Mesendoderm (in vitro differentiated cells): ENCODE measurements around the gene OCEL1.

Experiments used
- DNase-seq: peaks from one replicate; pipeline ENCODE4 v3.0.0; 2013
- H2AK5ac ChIP-seq: 2 replicates; pipeline ENCODE4 v1.6.1; 2013; ENCODE audit warnings: low read length, inconsistent platforms
- H2BK120ac ChIP-seq: 2 replicates; pipeline ENCODE4 v1.6.1; 2013; ENCODE audit warnings: low read depth, mild to moderate bottlenecking, low read length, moderate library complexity, mixed read lengths
- H2BK15ac ChIP-seq: replicated peaks from 2 replicates; pipeline ENCODE4 v1.6.1; 2013; ENCODE audit warnings: low read depth, mild to moderate bottlenecking, moderate library complexity
- H2BK5ac ChIP-seq: 2 replicates; pipeline ENCODE4 v1.6.1; 2013; ENCODE audit warnings: low read length, inconsistent platforms
- H3K18ac ChIP-seq: 2 replicates; pipeline ENCODE4 v1.6.1; 2013; ENCODE audit warnings: mild to moderate bottlenecking, low read length, mixed read lengths
- H3K23ac ChIP-seq: one replicate; pipeline ENCODE4 v1.6.1; 2013; ENCODE audit warnings: low read length
- H3K27ac ChIP-seq: 2 replicates; pipeline ENCODE4 v1.5.1; 2013; ENCODE audit warnings: low read depth, mild to moderate bottlenecking, inconsistent platforms, low read length, moderate library complexity
- H3K27me3 ChIP-seq: 2 replicates; pipeline ENCODE4 v1.6.1; 2013; ENCODE audit warnings: low read length, control low read depth, mild to moderate bottlenecking, inconsistent platforms; ENCODE audit not compliant: insufficient read depth, poor library complexity
- H3K36me3 ChIP-seq: 2 replicates; pipeline ENCODE4 v1.6.1; 2013; ENCODE audit warnings: low read length, inconsistent platforms; ENCODE audit not compliant: control insufficient read depth, insufficient read depth
- H3K4ac ChIP-seq: one replicate; pipeline ENCODE4 v1.6.1; 2013; ENCODE audit warnings: low read depth, mild to moderate bottlenecking, low read length, moderate library complexity
- H3K4me1 ChIP-seq: 2 replicates; pipeline ENCODE4 v1.6.1; 2013; ENCODE audit warnings: low read depth, low read length, inconsistent platforms; ENCODE audit not compliant: control insufficient read depth
- H3K4me2 ChIP-seq: 2 replicates; pipeline ENCODE4 v1.6.1; 2013; ENCODE audit warnings: low read length
- H3K4me3 ChIP-seq: 2 replicates; pipeline ENCODE4 v1.5.1; 2013; ENCODE audit warnings: mild to moderate bottlenecking, low read length
- H3K56ac ChIP-seq: one replicate; pipeline ENCODE4 v1.6.1; 2013; ENCODE audit warnings: low read length
- H3K79me1 ChIP-seq: 2 replicates; pipeline ENCODE4 v1.6.1; 2013; ENCODE audit warnings: low read length, inconsistent platforms
- H3K79me2 ChIP-seq: 2 replicates; pipeline ENCODE4 v1.6.1; 2013; ENCODE audit warnings: mild to moderate bottlenecking, low read length; ENCODE audit not compliant: control insufficient read depth, insufficient read depth
- H3K9ac ChIP-seq: 2 replicates; pipeline ENCODE4 v1.6.1; 2013; ENCODE audit warnings: low read length, inconsistent platforms
- H4K5ac ChIP-seq: one replicate; pipeline ENCODE4 v1.6.1; 2013; ENCODE audit warnings: low read length
- H4K8ac ChIP-seq: one replicate; pipeline ENCODE4 v1.6.1; 2013; ENCODE audit warnings: low read depth, mild to moderate bottlenecking, control low read depth, low read length, moderate library complexity
- WGBS: extraction: QIAGEN DNeasy Blood & Tissue Kit; methylation state at CpG from one replicate; pipeline ENCODE4 v1.1.7; 2013; ENCODE audit warnings: low lambda C conversion rate, missing lambda C conversion rate; ENCODE audit not compliant: insufficient coverage; ENCODE audit errors: extremely low coverage; 5-methylcytosine and 5-hydroxymethylcytosine counted together

OCEL1 gene

DNA sequence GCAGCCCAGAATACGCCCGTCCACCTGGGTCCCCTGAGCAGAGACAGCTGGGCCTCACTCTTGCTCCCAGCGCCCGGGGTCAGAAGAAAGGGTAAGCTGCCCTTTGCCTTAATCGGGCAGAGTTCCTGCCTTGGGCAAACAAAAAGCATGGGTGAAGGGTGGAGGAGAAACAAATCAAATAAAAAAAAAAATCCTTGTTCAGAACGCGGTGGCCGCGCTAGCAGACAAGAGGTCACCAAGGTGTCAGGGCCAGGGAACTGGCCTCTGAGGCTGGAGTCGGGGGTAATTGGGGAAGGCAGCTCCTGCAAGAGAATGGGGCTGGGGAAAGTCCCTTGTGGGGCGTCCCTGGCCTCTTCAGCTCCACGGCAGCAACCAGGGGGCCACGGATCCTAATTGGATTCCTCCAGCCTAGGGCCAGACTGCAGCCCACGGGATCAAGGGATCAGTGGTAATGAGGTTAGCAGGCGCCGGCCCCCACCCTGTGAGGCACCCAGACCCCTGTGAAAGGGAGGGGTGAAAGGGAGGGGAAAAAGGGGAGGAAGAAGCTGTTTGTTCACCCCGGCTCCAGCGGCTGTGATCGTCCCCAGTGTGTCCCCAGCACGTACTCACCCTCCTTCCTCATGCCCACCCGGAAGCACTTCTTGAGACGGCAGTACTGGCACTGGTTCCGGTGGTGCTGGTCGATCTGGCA, 14.2 kb downstream of the OCEL1 start:
- Histone ChIP-seq H2BK5ac (no peak overlapping the region), H3K36me3 (peaks cover 2% of the 10 kb centered on the region), H3K4me2 (no peak overlapping the region), H3K18ac (no peak overlapping the region), H3K79me2 (peaks cover 44% of the 10 kb centered on the region), H2BK15ac (no peak overlapping the region), H4K5ac (no peak overlapping the region), H2AK5ac (no peak overlapping the region), H3K4me1 (peaks cover 3% of the 10 kb centered on the region), H3K27ac (no peak overlapping the region), H3K4me3 (no peak overlapping the region), H3K79me1 (peaks cover 12% of the 10 kb centered on the region), H3K56ac (no peak overlapping the region), H2BK120ac (no peak overlapping the region), H3K27me3 (no peaks in the 10 kb centered on the region), H3K23ac (no peak overlapping the region), H3K4ac (no peak overlapping the region), H4K8ac (no peak overlapping the region), H3K9ac (no peak overlapping the region)
- no peak for DNase-seq
- no CpG with 5 or more reads among the region's 24 CpGs for whole genome bisulfite sequencing

DNA sequence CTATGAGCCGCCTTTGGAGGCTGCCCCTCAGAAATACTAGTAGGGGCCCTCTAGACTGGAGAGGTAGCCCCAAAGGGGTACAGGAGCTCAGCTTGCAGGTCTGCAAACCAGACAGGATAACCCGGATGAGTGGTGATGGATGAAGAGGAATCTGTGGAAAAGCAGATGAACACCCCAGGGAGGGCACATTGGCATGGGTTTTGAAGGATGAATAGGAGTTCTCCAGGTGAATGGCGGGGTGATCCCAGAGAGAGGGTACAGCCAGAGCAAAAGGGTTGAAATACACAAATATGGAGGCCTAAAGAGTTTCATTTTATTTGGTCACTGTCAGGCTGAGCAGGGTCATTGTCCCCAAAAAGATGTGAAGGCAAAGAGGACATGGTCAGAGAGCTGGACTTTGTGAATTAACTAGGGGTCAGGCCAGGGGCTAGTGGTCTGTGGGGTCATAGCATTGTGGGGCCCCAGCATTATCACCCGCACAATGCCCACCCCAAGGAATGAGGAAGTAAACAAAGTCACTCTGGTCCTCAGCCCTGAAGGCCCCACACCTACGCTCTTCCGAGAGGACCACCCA, 14.9 kb downstream of the OCEL1 start:
- Histone ChIP-seq H2AK5ac (no peak overlapping the region), H3K18ac (no peak overlapping the region), H3K4ac (no peak overlapping the region), H3K23ac (peak overlapping the region; percentile 24), H3K79me1 (peaks cover 12% of the 10 kb centered on the region), H3K4me2 (no peak overlapping the region), H3K27me3 (no peaks in the 10 kb centered on the region), H3K36me3 (peaks cover 2% of the 10 kb centered on the region), H3K4me3 (no peak overlapping the region), H3K56ac (no peak overlapping the region), H3K79me2 (peaks cover 42% of the 10 kb centered on the region), H2BK5ac (no peak overlapping the region), H3K4me1 (peaks cover 3% of the 10 kb centered on the region), H3K9ac (no peak overlapping the region), H3K27ac (no peak overlapping the region), H2BK120ac (no peak overlapping the region), H4K5ac (no peak overlapping the region), H4K8ac (no peak overlapping the region), H2BK15ac (no peak overlapping the region)
- WGBS = no CpG with 5 or more reads among the region's 6 CpGs
- DNase-seq = no peak

DNA sequence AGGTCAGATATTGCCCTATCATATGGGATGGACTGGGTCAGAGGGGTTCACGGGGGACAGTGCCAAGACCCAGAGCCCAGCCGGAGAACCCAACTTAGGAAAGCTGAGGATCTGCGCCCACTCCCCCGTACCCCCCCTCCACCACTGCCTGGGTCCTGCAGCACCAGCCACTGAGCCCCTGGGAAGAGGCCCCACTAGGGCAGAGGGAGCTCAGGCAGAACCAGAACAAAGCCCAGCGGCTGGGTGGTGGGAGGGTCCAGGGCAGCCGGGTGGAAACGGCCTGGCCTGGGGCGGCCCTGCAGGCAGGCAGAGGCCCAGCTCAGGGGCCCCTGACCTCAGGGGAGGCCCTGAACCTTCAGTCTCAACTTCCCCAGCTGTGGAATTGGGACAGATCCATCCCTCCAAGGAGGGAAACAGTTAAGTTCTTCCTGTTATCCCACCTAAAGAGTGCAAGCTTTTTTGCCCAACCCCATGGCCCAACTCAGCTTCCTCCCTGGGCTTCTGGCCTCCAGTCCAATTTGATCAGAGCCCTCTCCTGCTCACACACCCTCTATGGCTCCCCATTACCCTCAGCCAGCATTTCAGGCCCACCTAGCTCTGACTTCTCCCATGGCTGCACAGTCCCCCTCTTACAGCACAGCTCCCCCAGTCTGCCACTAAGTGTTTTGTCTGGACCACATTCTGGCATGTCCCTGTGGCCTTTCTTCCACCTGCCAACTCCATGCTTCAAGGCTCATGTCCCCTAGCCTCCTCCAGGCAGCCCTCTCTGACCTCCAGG, 16.6 kb downstream of the OCEL1 start:
- no CpG with 5 or more reads among the region's 8 CpGs for WGBS
- no peak overlapping the region for H2AK5ac ChIP-seq
- H3K4me2 ChIP-seq = no peak overlapping the region
- H3K56ac ChIP-seq = no peak overlapping the region
- H3K36me3 ChIP-seq = peaks cover 2% of the 10 kb centered on the region
- no peak overlapping the region for H3K4ac ChIP-seq
- H3K27me3 ChIP-seq = no peaks in the 10 kb centered on the region
- H3K23ac ChIP-seq = no peak overlapping the region
- H4K8ac ChIP-seq = no peak overlapping the region
- H3K4me3 ChIP-seq = no peak overlapping the region
- peaks cover 12% of the 10 kb centered on the region for H3K79me1 ChIP-seq
- no peak overlapping the region for H2BK15ac ChIP-seq
- H2BK120ac ChIP-seq = no peak overlapping the region
- no peak overlapping the region for H3K18ac ChIP-seq
- H4K5ac ChIP-seq = no peak overlapping the region
- no peak overlapping the region for H2BK5ac ChIP-seq
- H3K9ac ChIP-seq = peak overlapping the region; percentile 88
- H3K4me1 ChIP-seq = peaks cover 6% of the 10 kb centered on the region
- peaks cover 42% of the 10 kb centered on the region for H3K79me2 ChIP-seq
- DNase-seq = no peak
- H3K27ac ChIP-seq = no peak overlapping the region

GRCh38 chr19:17243211-17243829, 17.3 kb downstream of the OCEL1 start:
- Histone ChIP-seq H3K4ac (peak overlapping the region; percentile 86), H3K4me1 (peaks cover 10% of the 10 kb centered on the region), H3K79me1 (peaks cover 10% of the 10 kb centered on the region), H3K9ac (peak overlapping the region; percentile 88), H3K4me3 (peak overlapping the region; percentile 92), H3K56ac (peak overlapping the region; percentile 97), H3K79me2 (peaks cover 42% of the 10 kb centered on the region), H4K8ac (no peak overlapping the region), H2AK5ac (no peak overlapping the region), H3K4me2 (peak overlapping the region; percentile 76), H3K36me3 (peaks cover 2% of the 10 kb centered on the region), H3K18ac (peak overlapping the region; percentile 96), H3K23ac (no peak overlapping the region), H2BK5ac (no peak overlapping the region), H2BK120ac (no peak overlapping the region), H3K27me3 (no peaks in the 10 kb centered on the region), H2BK15ac (no peak overlapping the region), H3K27ac (no peak overlapping the region), H4K5ac (no peak overlapping the region)
- DNase-seq = no peak
- no CpG with 5 or more reads among the region's 8 CpGs for WGBS

- DNase-seq = peak; percentile 79
- H3K4me2 ChIP-seq = peak overlapping the region; percentile 76
- peak overlapping the region; percentile 89 for H3K27ac ChIP-seq
Observed at GRCh38 chr19:17243830-17244617, 18.0 kb downstream of the OCEL1 start.

More at GRCh38 chr19:17243830-17244617, 18.0 kb downstream of the OCEL1 start:
- Histone ChIP-seq H3K9ac (peak overlapping the region; percentile 88), H4K8ac (no peak overlapping the region), H3K79me1 (peaks cover 10% of the 10 kb centered on the region), H3K27me3 (no peaks in the 10 kb centered on the region), H2AK5ac (no peak overlapping the region), H2BK120ac (peak overlapping the region; percentile 31), H2BK5ac (no peak overlapping the region), H3K18ac (peak overlapping the region; percentile 96), H4K5ac (no peak overlapping the region), H3K36me3 (peaks cover 2% of the 10 kb centered on the region), H3K4ac (peak overlapping the region; percentile 97), H3K4me1 (peaks cover 11% of the 10 kb centered on the region), H3K23ac (peak overlapping the region; percentile 75), H3K4me3 (peak overlapping the region; percentile 92), H3K79me2 (peaks cover 42% of the 10 kb centered on the region), H2BK15ac (no peak overlapping the region), H3K56ac (peak overlapping the region; percentile 97)
- no CpG with 5 or more reads among the region's 52 CpGs for WGBS
